GM11168 (cell line): ENCODE results near the gene KRT3.

Experiments used
- in situ Hi-C: fragments of 300-500 bp; cut with MboI; formaldehyde crosslinking; loops from one replicate; pipeline ENCODE4 v1.12.0; 2022; ENCODE audit warnings: low sequenced_read_pairs; ENCODE audit not compliant: unreplicated experiment

Gene KRT3

GRCh38 chr12:52828156-52828555 is 32.2 kb upstream of the KRT3 start:
- in situ Hi-C loops, result no loop called here

- in situ Hi-C loops, result no loop called here
Observed at GRCh38 chr12:52827499-52828090, 31.7 kb upstream of the KRT3 start.

- in situ Hi-C loops, result no loop called here
Observed at GRCh38 chr12:52826611-52827498, 30.9 kb upstream of the KRT3 start.

GRCh38 chr12:52825961-52826360 is 30.0 kb upstream of the KRT3 start:
- in situ Hi-C loops, result no loop called here

GRCh38 chr12:52824741-52825410 is 29.0 kb upstream of the KRT3 start:
- in situ Hi-C loops, result no loop called here

- in situ Hi-C loops, result no loop called here
Observed at GRCh38 chr12:52823761-52824450, 28.0 kb upstream of the KRT3 start.

- in situ Hi-C loops, result no loop called here
Observed at GRCh38 chr12:52822771-52823510, 27.0 kb upstream of the KRT3 start.

GRCh38 chr12:52821826-52822660 is 26.1 kb upstream of the KRT3 start:
- in situ Hi-C loops, result no loop called here

GRCh38 chr12:52821071-52821730 is 25.3 kb upstream of the KRT3 start:
- in situ Hi-C loops, result no loop called here

GRCh38 chr12:52820521-52820920 is 24.6 kb upstream of the KRT3 start:
- in situ Hi-C loops, result no loop called here

- in situ Hi-C loops, result no loop called here
Observed at GRCh38 chr12:52819731-52820510, 24.0 kb upstream of the KRT3 start.

GRCh38 chr12:52818887-52819420 is 23.0 kb upstream of the KRT3 start:
- in situ Hi-C loops, result no loop called here

GRCh38 chr12:52818388-52818787 is 22.5 kb upstream of the KRT3 start:
- in situ Hi-C loops, result no loop called here

- in situ Hi-C loops, result no loop called here
Observed at GRCh38 chr12:52817699-52818238, 21.9 kb upstream of the KRT3 start.

GRCh38 chr12:52817003-52817698 is 21.2 kb upstream of the KRT3 start:
- in situ Hi-C loops, result no loop called here

GRCh38 chr12:52815676-52816588 is 20.0 kb upstream of the KRT3 start:
- in situ Hi-C loops, result no loop called here
